Measurements from ENCODE around the gene SH3PXD2A.

DNA sequence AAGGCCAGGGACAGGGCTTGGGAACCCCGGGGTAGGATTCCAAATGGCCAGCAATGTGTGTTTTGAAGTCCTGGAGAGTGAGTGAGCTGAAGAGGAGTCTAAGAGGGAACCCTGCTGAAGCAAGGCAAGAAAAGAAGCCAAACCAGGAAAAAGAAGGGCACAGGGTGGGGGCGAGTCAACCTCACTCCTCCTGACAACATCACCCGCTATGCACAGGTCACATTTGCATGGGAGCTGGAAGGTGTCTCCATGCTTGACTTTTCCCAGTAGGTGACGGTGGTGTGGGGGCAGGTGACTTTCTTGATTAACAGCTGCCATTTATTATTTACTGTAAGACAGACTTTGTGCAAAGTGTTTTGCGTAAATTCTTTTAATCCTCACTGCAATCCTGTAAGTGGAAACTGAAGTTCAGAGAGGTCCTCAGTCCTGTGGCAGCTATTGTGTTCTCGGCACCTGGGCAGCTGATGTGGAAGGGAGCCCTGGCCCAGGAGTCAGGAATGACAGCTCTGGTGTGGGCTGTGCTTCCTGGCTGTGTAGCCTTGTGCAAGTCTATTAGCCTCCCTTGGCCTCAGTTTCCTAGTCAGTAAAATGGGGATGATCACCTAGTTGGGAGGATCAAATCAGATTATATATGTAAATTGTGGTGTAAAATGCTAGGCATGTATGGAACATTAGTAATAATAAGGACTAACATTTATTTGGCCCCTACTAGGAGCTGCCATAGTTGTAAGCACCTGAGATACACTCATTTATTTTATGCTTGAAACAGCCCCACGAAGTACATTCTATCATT lies 90.9 kb downstream of the SH3PXD2A start:
- TF ChIP-seq, protein P1, sequence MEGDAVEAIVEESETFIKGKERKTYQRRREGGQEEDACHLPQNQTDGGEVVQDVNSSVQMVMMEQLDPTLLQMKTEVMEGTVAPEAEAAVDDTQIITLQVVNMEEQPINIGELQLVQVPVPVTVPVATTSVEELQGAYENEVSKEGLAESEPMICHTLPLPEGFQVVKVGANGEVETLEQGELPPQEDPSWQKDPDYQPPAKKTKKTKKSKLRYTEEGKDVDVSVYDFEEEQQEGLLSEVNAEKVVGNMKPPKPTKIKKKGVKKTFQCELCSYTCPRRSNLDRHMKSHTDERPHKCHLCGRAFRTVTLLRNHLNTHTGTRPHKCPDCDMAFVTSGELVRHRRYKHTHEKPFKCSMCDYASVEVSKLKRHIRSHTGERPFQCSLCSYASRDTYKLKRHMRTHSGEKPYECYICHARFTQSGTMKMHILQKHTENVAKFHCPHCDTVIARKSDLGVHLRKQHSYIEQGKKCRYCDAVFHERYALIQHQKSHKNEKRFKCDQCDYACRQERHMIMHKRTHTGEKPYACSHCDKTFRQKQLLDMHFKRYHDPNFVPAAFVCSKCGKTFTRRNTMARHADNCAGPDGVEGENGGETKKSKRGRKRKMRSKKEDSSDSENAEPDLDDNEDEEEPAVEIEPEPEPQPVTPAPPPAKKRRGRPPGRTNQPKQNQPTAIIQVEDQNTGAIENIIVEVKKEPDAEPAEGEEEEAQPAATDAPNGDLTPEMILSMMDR (IDR thresholded peaks at IDR 0.05) = no peak
- no peak for TF ChIP-seq POLR2A (IDR thresholded peaks at IDR 0.05)
